Measurements from ENCODE around the gene SERPINA5. TPM values are rescaled to one million over a fixed set of nuclear protein-coding genes. Genes with fewer than 3 reads are reported as not detected.

The SERPINA5 gene
- total and polyA plus RNA-seq, 2 donors, result 0.63 to 5.1 TPM

DNA sequence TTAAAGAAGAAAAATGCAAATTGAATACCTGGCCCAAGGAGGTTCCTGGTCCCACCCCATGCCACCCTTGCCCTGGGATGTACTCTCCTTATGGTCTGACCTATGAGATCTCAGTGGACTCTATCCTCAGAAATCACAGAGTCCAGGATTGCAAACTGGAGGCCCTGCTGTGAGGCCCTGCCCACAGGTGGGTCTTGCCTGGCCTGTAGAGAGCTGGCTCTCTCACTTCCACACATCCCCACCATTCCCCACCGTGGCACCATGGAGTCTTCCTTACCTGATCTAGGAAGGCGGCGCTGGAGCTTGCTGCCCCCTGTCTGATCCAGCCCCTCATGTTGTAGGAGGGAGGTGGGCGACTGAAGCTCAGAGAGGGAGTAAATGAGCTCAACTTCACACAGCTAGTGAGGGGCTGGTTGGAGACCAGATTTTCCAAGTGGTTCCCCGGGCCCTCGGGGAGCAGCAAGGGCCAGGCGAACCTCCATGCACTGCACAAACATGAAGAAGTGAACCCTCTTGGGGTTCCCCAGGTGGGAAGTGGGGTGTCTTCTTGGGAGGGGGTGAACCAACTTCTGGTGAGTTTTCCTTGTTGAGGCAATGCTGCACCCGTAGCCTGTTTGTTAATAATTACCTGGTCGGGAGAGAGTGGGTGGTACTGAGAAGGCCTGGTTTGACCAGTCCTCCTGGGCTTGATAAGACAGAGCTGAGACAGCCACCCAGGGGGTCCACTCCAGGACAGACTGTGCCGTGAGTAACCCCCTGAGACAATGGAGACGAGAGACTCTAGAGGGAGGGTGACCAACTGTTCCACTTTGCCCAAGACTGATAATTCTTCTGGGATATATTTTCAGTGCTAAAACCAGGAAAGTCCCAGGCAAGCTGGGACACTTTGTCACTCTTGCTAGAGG, 20.2 kb upstream of the SERPINA5 start, which contains the start of gene SERPINA4:
Gene SERPINA4 (plus strand): TSS at position 692 of the 905 bp plus-strand sequence. CDS start 2,041 bp downstream, outside the sequence.
- no peaks in the 10 kb centered on the region for H3K36me3 ChIP-seq (ENCODE audit: insufficient read depth)
- H3K4me1 ChIP-seq (ENCODE audit: insufficient read depth), result no peaks in the 10 kb centered on the region
- 86% methylated on average over 11 of the region's 11 CpGs for WGBS
- no peak within 1 kb of the TSS for H3K27ac ChIP-seq (ENCODE audit: low read depth)
- DNase-seq (ENCODE audit: extremely low spot score), result no peak
- H3K4me3 ChIP-seq (ENCODE audit: low read depth, low read length), result no peak within 1 kb of the TSS

- H3K27ac ChIP-seq (ENCODE audit: low read depth), result no peak overlapping the region
- H3K4me3 ChIP-seq (ENCODE audit: low read depth, low read length), result no peak overlapping the region
- H3K36me3 ChIP-seq (ENCODE audit: insufficient read depth), result no peaks in the 10 kb centered on the region
- 84% methylated on average over 7 of the region's 7 CpGs for WGBS
- no peak for DNase-seq (ENCODE audit: extremely low spot score)
- no peaks in the 10 kb centered on the region for H3K4me1 ChIP-seq (ENCODE audit: insufficient read depth)
Observed at GRCh38 chr14:94561656-94562010, 19.6 kb upstream of the SERPINA5 start.

- 81% methylated on average over 5 of the region's 5 CpGs for WGBS
- Histone ChIP-seq H3K4me3 (ENCODE audit: low read depth, low read length) (no peak overlapping the region), H3K27ac (ENCODE audit: low read depth) (no peak overlapping the region), H3K4me1 (ENCODE audit: insufficient read depth) (no peaks in the 10 kb centered on the region), H3K36me3 (ENCODE audit: insufficient read depth) (no peaks in the 10 kb centered on the region)
- DNase-seq (ENCODE audit: extremely low spot score), result no peak
Observed at GRCh38 chr14:94562022-94562421, 19.2 kb upstream of the SERPINA5 start.

DNA sequence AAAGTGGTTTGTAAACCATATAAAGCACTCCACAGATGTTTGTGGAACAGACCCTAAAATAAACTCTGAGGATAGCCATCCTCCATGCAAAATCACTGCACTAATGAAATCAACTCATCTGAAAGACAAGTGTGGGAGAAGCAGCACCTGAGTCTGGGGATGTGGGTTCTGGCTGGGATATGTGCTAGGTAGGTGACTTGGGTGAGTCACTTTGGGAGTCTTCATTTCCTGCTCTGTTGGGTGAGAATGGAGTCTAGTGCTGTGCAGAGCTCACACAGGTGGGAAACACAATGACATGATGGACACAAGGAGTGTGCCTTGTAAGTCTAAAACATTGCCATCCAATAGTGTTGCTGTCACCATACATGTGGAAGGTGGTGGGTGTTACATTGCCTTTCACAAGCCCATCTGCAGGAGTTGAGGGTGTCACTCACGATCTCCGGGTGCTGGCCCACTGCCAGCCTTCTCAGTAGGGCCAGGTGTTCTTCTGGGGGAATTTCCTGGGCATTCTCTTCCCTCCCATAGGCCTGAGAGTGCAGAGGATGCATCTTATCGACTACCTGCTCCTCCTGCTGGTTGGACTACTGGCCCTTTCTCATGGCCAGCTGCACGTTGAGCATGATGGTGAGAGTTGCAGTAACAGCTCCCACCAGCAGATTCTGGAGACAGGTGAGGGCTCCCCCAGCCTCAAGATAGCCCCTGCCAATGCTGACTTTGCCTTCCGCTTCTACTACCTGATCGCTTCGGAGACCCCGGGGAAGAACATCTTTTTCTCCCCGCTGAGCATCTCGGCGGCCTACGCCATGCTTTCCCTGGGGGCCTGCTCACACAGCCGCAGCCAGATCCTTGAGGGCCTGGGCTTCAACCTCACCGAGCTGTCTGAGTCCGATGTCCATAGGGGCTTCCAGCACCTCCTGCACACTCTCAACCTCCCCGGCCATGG, 18.0 kb upstream of the SERPINA5 start:
- no peak overlapping the region for H3K4me3 ChIP-seq (ENCODE audit: low read depth, low read length)
- WGBS, result 92% methylated on average over 16 of the region's 16 CpGs
- H3K27ac ChIP-seq (ENCODE audit: low read depth), result no peak overlapping the region
- DNase-seq (ENCODE audit: extremely low spot score), result no peak
- no peaks in the 10 kb centered on the region for H3K4me1 ChIP-seq (ENCODE audit: insufficient read depth)
- H3K36me3 ChIP-seq (ENCODE audit: insufficient read depth), result no peaks in the 10 kb centered on the region

GRCh38 chr14:94564381-94564780, 16.8 kb upstream of the SERPINA5 start:
- Histone ChIP-seq H3K27ac (ENCODE audit: low read depth) (no peak overlapping the region), H3K36me3 (ENCODE audit: insufficient read depth) (no peaks in the 10 kb centered on the region), H3K4me1 (ENCODE audit: insufficient read depth) (no peaks in the 10 kb centered on the region), H3K4me3 (ENCODE audit: low read depth, low read length) (no peak overlapping the region)
- no peak for DNase-seq (ENCODE audit: extremely low spot score)

GRCh38 chr14:94568186-94568585, 13.0 kb upstream of the SERPINA5 start:
- DNase-seq (ENCODE audit: extremely low spot score), result no peak
- 88% methylated on average over 9 of the region's 9 CpGs for WGBS

GRCh38 chr14:94569381-94570001, 11.7 kb upstream of the SERPINA5 start:
- H3K36me3 ChIP-seq (ENCODE audit: insufficient read depth), result no peaks in the 10 kb centered on the region
- no peak for DNase-seq (ENCODE audit: extremely low spot score)
- H3K4me3 ChIP-seq (ENCODE audit: low read depth, low read length), result no peak overlapping the region
- H3K4me1 ChIP-seq (ENCODE audit: insufficient read depth), result no peaks in the 10 kb centered on the region
- WGBS, result 88% methylated on average over 20 of the region's 20 CpGs
- H3K27ac ChIP-seq (ENCODE audit: low read depth), result no peak overlapping the region

More at GRCh38 chr14:94568186-94568585, 13.0 kb upstream of the SERPINA5 start:
- H3K4me3 ChIP-seq (ENCODE audit: low read depth, low read length), result no peak overlapping the region
- H3K27ac ChIP-seq (ENCODE audit: low read depth), result no peak overlapping the region
- H3K4me1 ChIP-seq (ENCODE audit: insufficient read depth), result no peaks in the 10 kb centered on the region
- no peaks in the 10 kb centered on the region for H3K36me3 ChIP-seq (ENCODE audit: insufficient read depth)

- 90% methylated on average over 6 of the region's 6 CpGs for WGBS
- Histone ChIP-seq H3K4me1 (ENCODE audit: insufficient read depth) (no peaks in the 10 kb centered on the region), H3K27ac (ENCODE audit: low read depth) (no peak overlapping the region), H3K36me3 (ENCODE audit: insufficient read depth) (no peaks in the 10 kb centered on the region), H3K4me3 (ENCODE audit: low read depth, low read length) (no peak overlapping the region)
- DNase-seq (ENCODE audit: extremely low spot score), result no peak
Observed at GRCh38 chr14:94570002-94570400, 11.2 kb upstream of the SERPINA5 start.

DNA sequence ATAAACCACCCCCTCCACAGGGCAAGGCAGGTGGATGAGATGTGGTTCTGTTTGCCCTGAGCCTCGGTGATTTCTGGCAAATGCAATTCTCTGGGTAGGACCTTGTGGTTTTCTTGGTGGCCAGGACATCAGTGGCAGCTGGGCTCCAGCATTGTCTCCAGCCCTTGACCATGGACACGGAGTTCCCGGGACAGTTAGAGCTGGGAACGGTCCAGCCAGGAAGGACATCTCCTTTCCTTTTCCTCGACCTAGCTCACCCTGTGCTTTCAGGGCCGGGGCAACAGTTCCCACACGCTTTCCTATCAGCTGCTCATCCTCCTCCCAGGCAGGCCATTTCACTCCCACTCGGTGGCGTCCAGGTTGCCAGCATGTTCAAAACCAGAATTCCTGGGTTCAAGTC, 10.8 kb upstream of the SERPINA5 start:
- WGBS, result 84% methylated on average over 9 of the region's 9 CpGs
- no peak for DNase-seq (ENCODE audit: extremely low spot score)
- H3K4me1 ChIP-seq (ENCODE audit: insufficient read depth), result no peaks in the 10 kb centered on the region
- H3K27ac ChIP-seq (ENCODE audit: low read depth), result no peak overlapping the region
- no peaks in the 10 kb centered on the region for H3K36me3 ChIP-seq (ENCODE audit: insufficient read depth)
- no peak overlapping the region for H3K4me3 ChIP-seq (ENCODE audit: low read depth, low read length)

DNA sequence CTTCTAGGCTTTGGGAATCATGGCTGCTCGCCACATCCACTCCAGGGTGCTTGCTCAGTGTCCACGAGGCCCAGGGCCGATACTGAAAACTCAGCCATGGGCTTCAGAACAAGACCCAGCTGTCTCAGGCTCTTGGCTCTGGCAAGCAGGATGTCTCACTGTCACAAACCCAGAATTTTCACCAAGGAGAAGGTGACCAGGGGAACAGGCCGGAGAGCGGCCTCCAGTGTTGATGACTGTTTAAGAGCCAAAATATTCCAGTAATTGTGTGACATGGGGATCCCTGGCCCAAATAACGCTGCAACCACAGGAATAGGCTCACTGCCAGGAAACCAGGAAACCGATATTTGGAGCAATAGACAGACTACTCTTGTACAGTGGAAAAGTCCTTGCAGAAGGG, 9.8 kb upstream of the SERPINA5 start:
- Histone ChIP-seq H3K27ac (ENCODE audit: low read depth) (no peak overlapping the region), H3K4me1 (ENCODE audit: insufficient read depth) (no peaks in the 10 kb centered on the region), H3K4me3 (ENCODE audit: low read depth, low read length) (no peak overlapping the region), H3K36me3 (ENCODE audit: insufficient read depth) (no peaks in the 10 kb centered on the region)
- DNase-seq (ENCODE audit: extremely low spot score), result no peak
- 40% methylated on average over 7 of the region's 7 CpGs for WGBS

DNA sequence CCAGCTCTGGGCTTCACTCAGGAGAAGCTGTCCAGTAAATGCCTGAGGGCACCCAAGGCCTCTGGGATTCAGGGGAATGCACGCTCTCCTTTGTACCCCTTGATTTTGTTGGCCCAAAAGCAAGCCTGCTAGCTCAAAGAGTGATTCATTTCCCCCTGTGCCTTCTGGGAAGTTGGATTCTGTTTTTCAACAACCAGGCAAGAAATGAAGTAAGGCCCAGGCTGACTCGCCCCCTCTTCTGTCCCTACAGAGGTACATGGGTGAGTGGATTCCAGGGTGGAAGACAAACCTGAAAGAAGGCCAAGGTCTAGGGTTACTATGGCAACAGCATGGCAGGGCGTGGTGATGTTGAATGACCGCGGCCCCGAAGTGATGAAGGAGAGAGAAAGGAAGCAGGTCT, 9.3 kb upstream of the SERPINA5 start:
- WGBS, result 87% methylated on average over 6 of the region's 6 CpGs
- Histone ChIP-seq H3K4me3 (ENCODE audit: low read depth, low read length) (no peak overlapping the region), H3K4me1 (ENCODE audit: insufficient read depth) (no peaks in the 10 kb centered on the region), H3K36me3 (ENCODE audit: insufficient read depth) (no peaks in the 10 kb centered on the region), H3K27ac (ENCODE audit: low read depth) (no peak overlapping the region)
- DNase-seq (ENCODE audit: extremely low spot score), result no peak

DNA sequence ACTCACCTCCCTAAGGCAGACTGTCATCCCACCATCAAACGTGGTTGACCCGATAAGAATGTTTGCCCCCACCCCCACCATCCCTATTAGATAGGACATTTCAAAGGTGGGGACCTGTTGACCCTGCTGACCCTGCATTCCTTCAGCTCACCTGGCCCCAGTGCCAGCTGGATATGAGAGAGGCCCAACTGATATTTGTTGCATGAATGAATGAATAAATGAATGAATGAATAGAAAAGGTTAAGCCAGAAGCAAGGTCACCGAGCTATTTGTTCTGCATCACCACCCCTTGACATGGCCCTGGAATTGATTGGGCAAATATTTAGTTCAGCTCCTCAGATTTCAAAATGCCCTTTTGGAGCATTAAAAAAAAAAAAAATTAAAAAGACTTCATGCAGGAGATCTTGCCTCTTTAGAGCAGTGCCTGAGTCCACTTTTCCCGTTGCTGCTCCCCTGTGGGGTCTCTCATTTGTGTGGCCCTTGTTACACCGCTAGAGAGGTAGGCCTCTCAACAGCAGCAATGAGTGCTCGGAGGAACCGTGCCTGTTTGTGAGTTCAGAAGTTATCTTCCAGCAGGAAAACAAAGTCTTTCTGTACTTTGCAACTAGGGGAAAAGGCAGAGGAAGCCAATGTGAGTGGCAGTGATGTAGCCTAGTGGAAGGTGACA, 8.5 kb upstream of the SERPINA5 start:
- Histone ChIP-seq H3K4me3 (ENCODE audit: low read depth, low read length) (no peak overlapping the region), H3K36me3 (ENCODE audit: insufficient read depth) (no peaks in the 10 kb centered on the region), H3K27ac (ENCODE audit: low read depth) (no peak overlapping the region), H3K4me1 (ENCODE audit: insufficient read depth) (no peaks in the 10 kb centered on the region)
- 82% methylated on average over 7 of the region's 7 CpGs for WGBS
- DNase-seq (ENCODE audit: extremely low spot score), result no peak

Data from urinary bladder (tissue), 4 donors.